Fibroblast of pulmonary artery (primary cell): ENCODE measurements around the gene MAT2B.

Experiments
- DNase-seq: peaks from one replicate; pipeline ENCODE4 v3.0.0-alpha.2; 2010; ENCODE audit warnings: low read depth
- H3K4me3 ChIP-seq: replicated peaks from 2 replicates; pipeline ENCODE4 v1.5.1; 2011; ENCODE audit warnings: low read depth, mild to moderate bottlenecking, control low read depth, low read length, moderate library complexity
- TF ChIP-seq, protein P1 (sequence below): IDR thresholded peaks from 2 replicates; pipeline ENCODE4 v1.5.1; 2011; ENCODE audit warnings: mild to moderate bottlenecking, control low read depth, low read length, inconsistent platforms; ENCODE audit errors: missing control alignments

MAT2B gene

GRCh38 chr5:163509291-163509951, 4.0 kb downstream of the MAT2B start:
- TF ChIP-seq, protein P1, sequence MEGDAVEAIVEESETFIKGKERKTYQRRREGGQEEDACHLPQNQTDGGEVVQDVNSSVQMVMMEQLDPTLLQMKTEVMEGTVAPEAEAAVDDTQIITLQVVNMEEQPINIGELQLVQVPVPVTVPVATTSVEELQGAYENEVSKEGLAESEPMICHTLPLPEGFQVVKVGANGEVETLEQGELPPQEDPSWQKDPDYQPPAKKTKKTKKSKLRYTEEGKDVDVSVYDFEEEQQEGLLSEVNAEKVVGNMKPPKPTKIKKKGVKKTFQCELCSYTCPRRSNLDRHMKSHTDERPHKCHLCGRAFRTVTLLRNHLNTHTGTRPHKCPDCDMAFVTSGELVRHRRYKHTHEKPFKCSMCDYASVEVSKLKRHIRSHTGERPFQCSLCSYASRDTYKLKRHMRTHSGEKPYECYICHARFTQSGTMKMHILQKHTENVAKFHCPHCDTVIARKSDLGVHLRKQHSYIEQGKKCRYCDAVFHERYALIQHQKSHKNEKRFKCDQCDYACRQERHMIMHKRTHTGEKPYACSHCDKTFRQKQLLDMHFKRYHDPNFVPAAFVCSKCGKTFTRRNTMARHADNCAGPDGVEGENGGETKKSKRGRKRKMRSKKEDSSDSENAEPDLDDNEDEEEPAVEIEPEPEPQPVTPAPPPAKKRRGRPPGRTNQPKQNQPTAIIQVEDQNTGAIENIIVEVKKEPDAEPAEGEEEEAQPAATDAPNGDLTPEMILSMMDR = no peak
- H3K4me3 ChIP-seq = peak overlapping the region; percentile 47
- peak; percentile 89 for DNase-seq

DNA sequence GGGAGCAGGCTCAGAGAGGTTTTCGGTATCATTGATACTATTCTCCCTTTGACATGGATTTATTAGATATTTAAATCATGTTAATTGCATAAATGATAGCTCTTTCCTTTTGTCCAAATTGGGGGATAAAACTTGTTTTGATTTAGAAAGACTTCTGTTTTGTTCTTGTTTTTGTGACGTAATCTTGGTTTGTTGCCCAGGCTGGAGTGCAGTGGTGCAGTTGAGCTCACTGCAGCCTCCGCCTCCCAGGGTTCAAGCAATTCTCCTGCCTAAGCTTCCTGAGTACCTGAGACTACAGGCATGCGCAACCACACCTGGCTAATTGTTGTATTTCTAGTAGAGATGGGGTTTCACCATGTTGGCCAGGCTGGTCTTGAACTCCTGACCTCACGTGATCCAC, 7.1 kb downstream of the MAT2B start:
- no peak overlapping the region for H3K4me3 ChIP-seq
- TF ChIP-seq, protein P1 = no peak
- peak; percentile 20 for DNase-seq

- DNase-seq = no peak
- TF ChIP-seq, protein P1 = no peak
These were observed 19.7 kb downstream of the MAT2B start for GRCh38 chr5:163525096-163525495.

GRCh38 chr5:163529698-163530097, 24.3 kb downstream of the MAT2B start:
- peak; percentile 18 for DNase-seq
- no peak overlapping the region for H3K4me3 ChIP-seq
- TF ChIP-seq, protein P1 = no peak

More at GRCh38 chr5:163525096-163525495, 19.7 kb downstream of the MAT2B start:
- no peak overlapping the region for H3K4me3 ChIP-seq

GRCh38 chr5:163531272-163531671, 25.9 kb downstream of the MAT2B start:
- DNase-seq = no peak
- no peak overlapping the region for H3K4me3 ChIP-seq
- TF ChIP-seq, protein P1 = no peak

DNA sequence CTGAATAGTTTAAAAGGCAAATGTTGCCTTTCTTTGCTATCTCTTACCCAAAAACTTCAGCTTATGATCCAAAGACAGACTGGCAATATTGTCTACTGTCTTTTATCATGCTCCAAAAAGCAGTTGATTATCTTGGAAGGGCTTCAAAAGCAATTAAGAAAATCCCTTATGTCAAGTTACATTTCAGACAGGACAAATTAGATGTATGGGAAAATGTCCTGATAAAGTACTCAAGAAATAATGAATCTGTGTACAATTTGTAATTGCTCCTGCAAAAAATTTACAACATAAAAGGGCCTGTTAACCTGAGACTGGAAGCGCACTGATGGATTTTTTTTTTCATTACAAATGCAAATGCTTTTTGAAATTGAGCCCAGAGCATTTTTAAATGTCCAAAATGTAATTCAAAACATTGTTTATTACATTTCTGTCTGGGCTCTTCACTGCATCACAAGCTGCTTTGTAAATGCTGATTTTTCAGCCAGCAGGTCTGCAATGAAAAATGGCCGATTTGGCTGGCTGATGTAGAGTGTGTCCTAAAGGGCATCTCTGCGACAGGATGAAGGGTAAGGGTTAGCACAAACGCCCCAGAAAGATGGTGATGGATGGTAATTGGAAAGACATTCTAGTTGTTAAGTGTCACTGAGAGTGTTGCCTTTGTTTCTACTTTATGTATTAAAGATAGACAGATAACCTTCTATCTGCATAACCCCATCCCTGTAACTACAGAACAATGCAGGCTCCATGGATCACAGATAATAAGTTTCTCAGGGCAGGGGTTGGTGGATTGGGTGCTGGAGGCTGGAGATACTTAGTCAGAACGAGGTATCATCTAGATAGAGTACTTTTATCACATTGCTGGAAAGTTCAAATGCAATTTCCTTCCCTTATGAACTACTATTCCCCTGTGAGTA, 27.0 kb downstream of the MAT2B start:
- no peak for DNase-seq
- TF ChIP-seq, protein P1 = no peak

More for the DNA sequence above, 27.0 kb downstream of the MAT2B start:
- no peak overlapping the region for H3K4me3 ChIP-seq
